Measurements from ENCODE around the gene PRKCH.

Gene PRKCH

GRCh38 chr14:61362072-61362750 is 40.8 kb downstream of the PRKCH start:
- in situ Hi-C loops (cut with HindIII; ENCODE audit: low sequenced_read_pairs): no loop called here
- H3K4me3 ChIP-seq (ENCODE audit: low read depth, low read length): no peak overlapping the region
- no peak for TF ChIP-seq CTCF (IDR thresholded peaks at IDR 0.05; ENCODE audit: low read depth, low read length, missing control alignments)
- no peak for DNase-seq (ENCODE audit: low read depth)

- in situ Hi-C loops (cut with HindIII; ENCODE audit: low sequenced_read_pairs): no loop called here
- DNase-seq (ENCODE audit: low read depth): no peak
- H3K4me3 ChIP-seq (ENCODE audit: low read depth, low read length): no peak overlapping the region
- no peak for TF ChIP-seq CTCF (IDR thresholded peaks at IDR 0.05; ENCODE audit: low read depth, low read length, missing control alignments)
These were observed 42.9 kb downstream of the PRKCH start for GRCh38 chr14:61364243-61364642.

- in situ Hi-C loops (cut with HindIII; ENCODE audit: low sequenced_read_pairs): no loop called here
- no peak for DNase-seq (ENCODE audit: low read depth)
- H3K4me3 ChIP-seq (ENCODE audit: low read depth, low read length): no peak overlapping the region
- no peak for TF ChIP-seq CTCF (IDR thresholded peaks at IDR 0.05; ENCODE audit: low read depth, low read length, missing control alignments)
These were observed 44.4 kb downstream of the PRKCH start for GRCh38 chr14:61365667-61366212.

GRCh38 chr14:61368114-61368710 is 46.8 kb downstream of the PRKCH start:
- no peak for DNase-seq (ENCODE audit: low read depth)
- TF ChIP-seq CTCF (IDR thresholded peaks at IDR 0.05; ENCODE audit: low read depth, low read length, missing control alignments): no peak
- H3K4me3 ChIP-seq (ENCODE audit: low read depth, low read length): no peak overlapping the region
- in situ Hi-C loops (cut with HindIII; ENCODE audit: low sequenced_read_pairs): no loop called here

GRCh38 chr14:61368781-61369453 is 47.5 kb downstream of the PRKCH start:
- no peak for DNase-seq (ENCODE audit: low read depth)
- H3K4me3 ChIP-seq (ENCODE audit: low read depth, low read length): no peak overlapping the region
- TF ChIP-seq CTCF (IDR thresholded peaks at IDR 0.05; ENCODE audit: low read depth, low read length, missing control alignments): no peak
- in situ Hi-C loops (cut with HindIII; ENCODE audit: low sequenced_read_pairs): no loop called here

GRCh38 chr14:61369454-61369810 is 48.1 kb downstream of the PRKCH start:
- H3K4me3 ChIP-seq (ENCODE audit: low read depth, low read length): no peak overlapping the region
- no peak for TF ChIP-seq CTCF (IDR thresholded peaks at IDR 0.05; ENCODE audit: low read depth, low read length, missing control alignments)
- in situ Hi-C loops (cut with HindIII; ENCODE audit: low sequenced_read_pairs): no loop called here
- no peak for DNase-seq (ENCODE audit: low read depth)

Data from astrocyte of the cerebellum (primary cell).